PC-3 (cell line): ENCODE results near the gene PDGFD. TPM values are rescaled to one million over a fixed set of nuclear protein-coding genes. Genes with fewer than 3 reads are reported as not detected.

Source experiments
- ATAC-seq: fragments of 200-7000 bp; cut with Tn5 transposase; 2 replicates; pipeline ENCODE4 v1.9.1; 2020; ENCODE audit warnings: mild to moderate bottlenecking, moderate library complexity
- BruUV-seq: library from RNA; stranded (reverse); fragments of 400-500 nt; replicated peaks from 2 replicates; lab custom pipeline; 2021; lab: Mats Ljungman, UMichigan
- CTCF ChIA-PET: fragments of 300-600 bp; sonication (Branson Sonifier 250); formaldehyde crosslinking; loops from one replicate; lab custom pipeline; 2022; ENCODE audit warnings: antibody characterized with exemption; lab: Charles Lee
- POLR2A ChIA-PET: fragments of 300-600 bp; sonication (Branson Sonifier 250); formaldehyde crosslinking; loops from one replicate; lab custom pipeline; 2022; ENCODE audit warnings: antibody characterized with exemption; ENCODE audit not compliant: unreplicated experiment; lab: Charles Lee
- DNase-seq: peaks from one replicate; pipeline ENCODE4 v3.0.0-alpha.2; 2015
- H2AFZ ChIP-seq: fragments of 300-600 bp; sonication (generic); 2 replicates; pipeline ENCODE4 v1.6.0; 2016; ENCODE audit warnings: antibody characterized with exemption, low read length
- H3F3A ChIP-seq: fragments of 300-600 bp; sonication (generic); one replicate; pipeline ENCODE4 v1.6.0; 2017; ENCODE audit warnings: antibody characterized with exemption, low read length, control low read depth, mild to moderate bottlenecking; ENCODE audit not compliant: unreplicated experiment
- H3K27ac ChIP-seq: fragments of 300-600 bp; sonication (generic); 2 replicates; pipeline ENCODE4 v1.5.1; 2016; ENCODE audit warnings: mild to moderate bottlenecking, low read length
- H3K27me3 ChIP-seq: fragments of 300-600 bp; sonication (generic); 2 replicates; pipeline ENCODE4 v1.6.1; 2016; ENCODE audit warnings: low read length, mixed read lengths
- H3K36me3 ChIP-seq: fragments of 300-600 bp; sonication (generic); 2 replicates; pipeline ENCODE4 v1.6.1; 2016; ENCODE audit warnings: low read depth, mixed run types, low read length, mixed read lengths
- H3K4me1 ChIP-seq: fragments of 300-600 bp; sonication (generic); 2 replicates; pipeline ENCODE4 v1.5.1; 2016; ENCODE audit warnings: low read length; ENCODE audit not compliant: insufficient read depth
- H3K4me2 ChIP-seq: fragments of 300-600 bp; sonication (generic); 2 replicates; pipeline ENCODE4 v1.6.0; 2016; ENCODE audit warnings: low read length
- H3K4me3 ChIP-seq: fragments of 300-600 bp; sonication (generic); 2 replicates; pipeline ENCODE4 v1.5.1; 2016; ENCODE audit warnings: mild to moderate bottlenecking, low read length, mixed read lengths
- H3K79me2 ChIP-seq: fragments of 300-600 bp; sonication (generic); 2 replicates; pipeline ENCODE4 v1.6.1; 2017; ENCODE audit warnings: low read length, mixed read lengths
- H3K9ac ChIP-seq: fragments of 300-600 bp; sonication (generic); 2 replicates; pipeline ENCODE4 v1.6.0; 2016; ENCODE audit warnings: mild to moderate bottlenecking, low read length
- H3K9me2 ChIP-seq: fragments of 300-600 bp; sonication (generic); replicated peaks from 2 replicates; pipeline ENCODE4 v1.6.1; 2016; ENCODE audit warnings: mixed run types, low read length, mixed read lengths
- H3K9me3 ChIP-seq: fragments of 300-600 bp; sonication (generic); 2 replicates; pipeline ENCODE4 v1.6.1; 2016; ENCODE audit warnings: low read length, mixed read lengths
- H4K20me1 ChIP-seq: fragments of 300-600 bp; sonication (generic); 2 replicates; pipeline ENCODE4 v1.6.1; 2016; ENCODE audit warnings: low read length, mixed read lengths
- CTCF ChIP-seq: fragments of 300-600 bp; sonication (generic); conservative IDR thresholded peaks from 2 replicates; pipeline ENCODE4 v1.5.1; 2017; ENCODE audit warnings: antibody characterized with exemption, low read depth, mild to moderate bottlenecking, low read length
- EZH2 ChIP-seq: fragments of 300-600 bp; sonication (generic); IDR thresholded peaks from one replicate; pipeline ENCODE4 v1.6.1; 2017; ENCODE audit warnings: antibody characterized with exemption, mild to moderate bottlenecking, low read length; ENCODE audit not compliant: unreplicated experiment
- EZH2phosphoT487 ChIP-seq: fragments of 300-600 bp; sonication (generic); IDR thresholded peaks from 2 replicates; pipeline ENCODE4 v1.6.1; 2018; ENCODE audit warnings: mild to moderate bottlenecking, antibody characterized with exemption, low read length, borderline replicate concordance
- intact Hi-C: fragments of 100-400 bp; cut with micrococcal nuclease; formaldehyde crosslinking; loops from 2 replicates; pipeline ENCODE4 v1.9.0; 2023
- total RNA-seq: library from RNA; depleted of rRNA; stranded (reverse); fragments of >200 nt; gene quantifications from 2 replicates; pipeline ENCODE4 v1.2.3, GENCODE V29; 2014

PDGFD gene
- total RNA-seq, 1 experiment from 2014 or later: 5.0 TPM

GRCh38 chr11:104205838-104206237 is 41.9 kb upstream of the PDGFD start:
- intact Hi-C loops: no loop called here
- Histone ChIP-seq H4K20me1 (no peaks in the 10 kb centered on the region), H3K9ac (no peak overlapping the region), H3F3A (no peaks in the 10 kb centered on the region), H3K4me3 (no peak overlapping the region), H2AFZ (no peak overlapping the region), H3K27me3 (peaks cover 20% of the 10 kb centered on the region; the same call in 1 of the 2 replicates), H3K27ac (no peak overlapping the region), H3K79me2 (no peaks in the 10 kb centered on the region), H3K36me3 (no peaks in the 10 kb centered on the region), H3K4me2 (no peak overlapping the region), H3K9me2 (no peaks in the 10 kb centered on the region), H3K4me1 (no peaks in the 10 kb centered on the region), H3K9me3 (no peaks in the 10 kb centered on the region)
- no peak for DNase-seq
- ATAC-seq: no peak
- BruUV-seq: no TSS peak
- POLR2A ChIA-PET: no interaction called here
- TF ChIP-seq EZH2 (no peak), CTCF (no peak), EZH2phosphoT487 (no peak)
- CTCF ChIA-PET: no interaction called here

- H3K27me3 ChIP-seq: no peaks in the 10 kb centered on the region
- H3K4me2 ChIP-seq: no peak overlapping the region
- no peaks in the 10 kb centered on the region for H3K79me2 ChIP-seq
- H3K4me3 ChIP-seq: no peak overlapping the region
- intact Hi-C loops: no loop called here
- H3K9me3 ChIP-seq: no peaks in the 10 kb centered on the region
- no peak overlapping the region for H2AFZ ChIP-seq
- no peak for TF ChIP-seq CTCF
- no peak for TF ChIP-seq EZH2phosphoT487
- TF ChIP-seq EZH2: no peak
- ChIA-PET CTCF (no interaction called here), POLR2A (no interaction called here)
- H3F3A ChIP-seq: no peaks in the 10 kb centered on the region
- H3K36me3 ChIP-seq: no peaks in the 10 kb centered on the region
- DNase-seq: no peak
- H3K27ac ChIP-seq: no peak overlapping the region
- H3K9ac ChIP-seq: no peak overlapping the region
- H3K9me2 ChIP-seq: no peaks in the 10 kb centered on the region
- BruUV-seq: no TSS peak
- no peaks in the 10 kb centered on the region for H3K4me1 ChIP-seq
- H4K20me1 ChIP-seq: no peaks in the 10 kb centered on the region
- no peak for ATAC-seq
These were observed 36.7 kb upstream of the PDGFD start for GRCh38 chr11:104200688-104201087.

GRCh38 chr11:104199053-104199452 is 35.1 kb upstream of the PDGFD start:
- Histone ChIP-seq H3K36me3 (no peaks in the 10 kb centered on the region), H4K20me1 (no peaks in the 10 kb centered on the region), H3K4me2 (no peak overlapping the region), H3K4me3 (no peak overlapping the region), H3K9ac (no peak overlapping the region), H3K79me2 (no peaks in the 10 kb centered on the region), H3K9me2 (no peaks in the 10 kb centered on the region), H3K9me3 (no peaks in the 10 kb centered on the region), H3K4me1 (no peaks in the 10 kb centered on the region), H3F3A (no peaks in the 10 kb centered on the region), H3K27ac (no peak overlapping the region), H2AFZ (no peak overlapping the region), H3K27me3 (no peaks in the 10 kb centered on the region)
- BruUV-seq: no TSS peak
- POLR2A ChIA-PET: no interaction called here
- DNase-seq: no peak
- TF ChIP-seq CTCF: no peak
- no peak for TF ChIP-seq EZH2phosphoT487
- TF ChIP-seq EZH2: no peak
- CTCF ChIA-PET: no interaction called here
- no peak for ATAC-seq
- intact Hi-C loops: no loop called here
